WI38 (cell line): ENCODE measurements around the gene CPT2.
"Not testable (repeated sequence)": the region's sequence is repeated elsewhere in the genome, so short reads cannot be mapped to it uniquely, and the experiment has no call there.

Source experiments
- H3K4me3 ChIP-seq: 2 replicates; pipeline ENCODE4 v1.5.1; 2011; ENCODE audit warnings: low read depth, mild to moderate bottlenecking, control low read depth, low read length
- TF ChIP-seq, protein P1 (sequence below): IDR thresholded peaks from 2 replicates; pipeline ENCODE4 v1.5.1; 2012; ENCODE audit warnings: low read depth, mild to moderate bottlenecking, control low read depth, low read length

The CPT2 gene

DNA sequence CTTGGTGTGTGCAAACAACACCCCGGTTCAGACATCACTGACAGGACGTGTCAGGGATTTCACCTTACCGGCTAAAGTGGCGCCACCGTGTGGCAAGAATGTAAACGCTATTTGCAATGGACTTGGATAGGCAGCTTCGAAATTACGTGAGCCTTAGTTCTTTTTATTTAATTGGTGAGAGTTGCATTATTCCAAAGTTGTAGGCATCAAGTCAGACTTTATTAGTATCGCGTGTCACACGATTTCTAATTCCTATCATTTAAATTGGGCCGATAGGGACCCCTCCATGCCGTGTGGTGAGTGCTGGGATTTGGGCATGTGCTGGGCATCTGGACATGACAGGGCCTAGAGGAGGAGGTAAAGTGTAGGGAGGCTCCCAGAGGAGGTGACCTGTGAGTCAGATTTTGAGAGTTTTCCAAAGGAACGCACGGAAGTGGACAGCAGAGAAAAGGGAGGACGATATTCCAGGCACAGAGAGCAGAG lies 14.5 kb upstream of the CPT2 start:
- no peak overlapping the region for H3K4me3 ChIP-seq
- TF ChIP-seq, protein P1, sequence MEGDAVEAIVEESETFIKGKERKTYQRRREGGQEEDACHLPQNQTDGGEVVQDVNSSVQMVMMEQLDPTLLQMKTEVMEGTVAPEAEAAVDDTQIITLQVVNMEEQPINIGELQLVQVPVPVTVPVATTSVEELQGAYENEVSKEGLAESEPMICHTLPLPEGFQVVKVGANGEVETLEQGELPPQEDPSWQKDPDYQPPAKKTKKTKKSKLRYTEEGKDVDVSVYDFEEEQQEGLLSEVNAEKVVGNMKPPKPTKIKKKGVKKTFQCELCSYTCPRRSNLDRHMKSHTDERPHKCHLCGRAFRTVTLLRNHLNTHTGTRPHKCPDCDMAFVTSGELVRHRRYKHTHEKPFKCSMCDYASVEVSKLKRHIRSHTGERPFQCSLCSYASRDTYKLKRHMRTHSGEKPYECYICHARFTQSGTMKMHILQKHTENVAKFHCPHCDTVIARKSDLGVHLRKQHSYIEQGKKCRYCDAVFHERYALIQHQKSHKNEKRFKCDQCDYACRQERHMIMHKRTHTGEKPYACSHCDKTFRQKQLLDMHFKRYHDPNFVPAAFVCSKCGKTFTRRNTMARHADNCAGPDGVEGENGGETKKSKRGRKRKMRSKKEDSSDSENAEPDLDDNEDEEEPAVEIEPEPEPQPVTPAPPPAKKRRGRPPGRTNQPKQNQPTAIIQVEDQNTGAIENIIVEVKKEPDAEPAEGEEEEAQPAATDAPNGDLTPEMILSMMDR = peak; percentile 53

DNA sequence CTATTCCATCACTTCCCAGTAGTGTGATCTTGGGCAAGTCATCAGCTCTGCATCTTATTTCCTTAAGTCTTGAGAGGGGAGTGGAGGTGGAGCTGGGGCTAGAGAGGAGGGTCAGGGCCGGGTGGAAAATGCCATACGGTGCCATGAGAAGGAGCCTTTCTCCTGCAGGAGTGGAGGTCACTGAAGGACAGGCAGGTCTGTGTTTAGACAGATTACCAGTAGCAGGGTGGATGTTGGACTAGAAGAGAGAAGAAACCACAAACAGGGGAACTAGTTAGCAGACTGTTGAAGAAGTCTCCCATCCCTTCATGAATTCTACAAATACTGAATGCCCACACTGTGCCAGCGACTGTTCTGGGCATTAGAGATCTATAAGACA lies 13.9 kb upstream of the CPT2 start:
- TF ChIP-seq, protein P1 = no peak
- H3K4me3 ChIP-seq = no peak overlapping the region

DNA sequence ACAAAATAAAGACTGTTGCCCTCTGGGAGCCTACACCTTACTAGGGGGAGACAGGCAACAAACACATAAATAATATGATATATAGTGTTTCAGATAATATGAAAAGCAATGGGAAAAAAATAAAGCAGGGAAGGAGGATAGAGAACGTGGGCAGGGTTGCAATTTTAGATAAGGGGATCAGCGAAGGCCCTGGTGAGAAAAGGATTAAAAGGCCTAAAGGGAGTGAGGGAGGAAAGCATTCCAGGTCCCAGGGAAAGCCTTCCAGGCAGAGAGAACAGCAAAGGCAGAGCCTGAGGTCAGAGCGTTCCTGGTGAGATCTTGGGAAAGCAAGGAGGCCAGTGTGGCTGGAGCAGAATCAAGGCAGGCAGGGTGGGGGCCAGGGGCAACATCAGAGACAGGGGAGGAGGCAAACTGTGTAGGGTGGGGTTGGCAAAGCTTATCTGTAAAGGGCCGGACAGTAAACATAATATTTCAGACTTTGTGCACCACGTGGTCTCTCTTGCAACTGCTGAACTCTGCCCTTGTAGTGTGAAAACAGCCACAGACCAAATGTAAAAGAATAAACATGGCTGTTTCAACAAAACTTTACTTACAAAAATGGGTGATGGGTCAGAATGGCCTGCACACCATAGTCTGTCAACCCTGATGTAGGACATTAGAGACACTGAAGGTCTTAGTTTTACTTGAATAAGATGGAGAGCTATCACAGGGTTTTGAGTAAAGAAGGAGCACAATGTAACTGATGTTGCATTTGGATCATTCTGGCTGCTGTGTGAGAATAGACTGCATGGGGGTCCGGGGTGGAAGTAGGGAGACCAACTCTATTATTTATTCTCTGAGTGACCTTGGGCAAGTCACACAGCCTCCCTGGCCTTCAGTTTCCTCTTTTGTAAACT lies 13.3 kb upstream of the CPT2 start:
- TF ChIP-seq, protein P1 = no peak
- H3K4me3 ChIP-seq = no peak overlapping the region

DNA sequence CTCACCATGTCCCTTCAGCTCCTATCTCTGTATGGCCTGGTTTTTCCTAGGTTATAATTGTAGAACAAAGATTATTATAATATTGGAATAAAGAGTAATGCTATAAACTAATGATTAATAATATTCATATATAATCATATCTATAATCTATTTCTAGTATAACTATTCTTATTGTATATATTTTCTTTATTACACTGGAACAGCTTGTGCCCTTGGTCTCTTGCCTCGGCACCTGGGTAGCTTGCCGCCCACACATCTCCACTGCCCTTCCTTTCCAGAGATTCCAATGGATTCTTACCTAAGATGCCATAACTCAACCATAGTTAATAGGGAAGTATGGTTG lies 10.7 kb upstream of the CPT2 start:
- H3K4me3 ChIP-seq = not testable (repeated sequence)

DNA sequence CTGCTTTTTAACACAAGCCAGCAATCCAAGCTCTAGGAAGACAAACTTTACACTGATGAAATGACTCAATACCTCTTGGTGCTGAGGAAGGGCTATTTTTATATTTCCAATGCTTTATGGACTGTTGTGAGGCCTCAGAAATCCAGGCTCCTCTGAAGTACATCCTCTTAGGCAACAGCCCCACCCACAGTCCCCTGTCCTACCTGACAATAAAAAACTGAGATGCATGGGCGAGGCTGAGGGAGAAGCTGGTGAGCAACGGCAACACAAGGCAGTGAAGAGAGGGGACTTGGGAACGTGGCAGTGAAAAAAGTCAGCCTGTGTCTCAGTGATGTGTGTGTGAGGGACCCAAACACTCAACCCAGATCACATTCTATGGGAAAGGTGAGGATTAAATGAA lies 10.1 kb upstream of the CPT2 start:
- TF ChIP-seq, protein P1 = no peak
- H3K4me3 ChIP-seq = no peak overlapping the region

DNA sequence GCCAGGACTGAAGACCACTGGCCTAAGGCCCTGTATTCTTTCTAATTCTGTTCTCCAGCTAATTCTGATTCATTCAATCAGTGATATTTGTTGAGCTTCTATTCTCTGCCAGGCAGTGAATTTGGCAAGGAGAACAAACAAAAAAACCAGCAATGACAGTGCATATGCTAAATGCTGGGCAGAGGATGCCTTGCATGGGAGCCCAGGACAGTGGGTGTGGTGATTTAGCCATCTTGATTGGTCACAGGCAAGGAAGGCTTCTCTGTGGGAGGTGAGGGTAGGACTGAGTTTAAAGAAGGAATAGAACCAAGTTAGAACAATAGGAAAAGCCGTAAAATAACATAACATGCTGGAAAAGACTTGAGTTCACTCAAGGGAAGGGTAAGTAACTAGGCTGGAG lies 9.2 kb upstream of the CPT2 start:
- TF ChIP-seq, protein P1 = no peak
- H3K4me3 ChIP-seq = no peak overlapping the region

DNA sequence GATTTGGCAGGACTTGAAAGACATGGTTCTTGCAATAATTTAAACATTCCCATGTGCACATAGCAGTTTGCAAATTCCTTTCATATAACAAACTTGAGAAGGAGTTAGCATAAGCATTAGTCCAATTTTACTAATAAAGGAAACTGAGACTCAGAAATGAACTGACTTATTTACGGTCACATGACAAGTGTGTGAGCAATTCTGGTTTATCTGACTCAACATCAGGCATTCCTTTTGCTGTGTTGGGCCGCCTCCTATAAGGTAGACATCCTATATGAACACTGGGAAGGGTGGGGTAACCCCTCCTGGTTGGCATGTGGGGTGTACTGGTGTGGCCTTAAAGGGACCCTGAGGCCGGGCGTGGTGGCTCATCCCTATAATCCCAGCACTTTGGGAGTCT lies 8.5 kb upstream of the CPT2 start:
- no peak overlapping the region for H3K4me3 ChIP-seq
- TF ChIP-seq, protein P1 = no peak

DNA sequence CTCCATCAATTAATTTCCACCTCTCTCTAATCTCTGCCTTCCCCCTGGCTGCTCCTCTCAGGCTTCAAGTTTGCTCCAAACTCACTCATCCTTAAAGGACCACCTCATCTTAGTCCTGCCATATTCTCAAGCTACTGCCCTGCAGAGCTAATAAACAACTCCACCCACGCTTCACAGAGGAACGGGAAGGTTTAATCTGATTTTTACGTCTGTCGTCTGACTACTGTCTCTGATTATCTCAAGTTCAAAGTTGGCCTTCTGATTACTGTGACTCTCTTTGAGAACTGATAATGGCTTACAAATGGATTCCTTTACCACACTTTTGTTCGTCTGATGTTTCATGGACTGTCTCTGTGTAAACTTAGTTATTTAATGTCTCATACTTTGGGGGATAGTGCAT lies 7.6 kb upstream of the CPT2 start:
- TF ChIP-seq, protein P1 = no peak
- no peak overlapping the region for H3K4me3 ChIP-seq
